NCI-H345 treated with DMSO at 0.1 percent for 48 hours (cell line): Measurements from ENCODE around the gene CWC15.
"Not testable (repeated sequence)": the region's sequence is repeated elsewhere in the genome, so short reads cannot be mapped to it uniquely, and the experiment has no call there.

ENCODE experiments used
- DNase-seq: peaks from one replicate; lab custom pipeline; 2025; ENCODE audit not compliant: unreplicated experiment; lab: John Stamatoyannopoulos, UW

CWC15 gene

GRCh38 chr11:94973099-94973968 lies at the start of gene CWC15, which contains the start of gene KDM4D:
TSS of gene CWC15 (minus strand) at chr11:94973556. CDS start at chr11:94972185, 1,371 bp downstream.
TSS of gene KDM4D (plus strand) at chr11:94973709. CDS start at chr11:94997373, 23,664 bp downstream.
- DNase-seq, result peak; percentile 90

GRCh38 chr11:95021468-95021867 lies 48.1 kb upstream of the CWC15 start:
- not testable (repeated sequence) for DNase-seq

DNA sequence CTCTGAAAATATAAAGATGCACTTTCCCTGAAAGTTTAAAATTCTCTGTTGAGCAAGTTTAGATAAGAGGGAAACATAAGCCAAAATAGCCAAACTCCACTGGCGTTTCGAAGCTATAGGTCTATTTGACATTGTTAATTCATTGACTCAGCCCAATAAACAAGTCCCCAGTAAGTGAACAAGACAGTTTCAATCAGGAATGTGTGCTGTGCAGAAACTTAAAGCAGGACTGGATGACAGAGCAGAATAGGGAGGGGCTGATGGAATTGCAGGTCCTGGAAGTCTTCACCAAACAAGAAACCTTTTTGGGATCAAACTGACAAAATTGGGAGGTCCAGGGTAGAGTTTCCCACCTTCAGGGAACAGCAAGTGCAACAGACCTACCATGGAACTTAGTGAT lies 42.8 kb upstream of the CWC15 start:
- no peak for DNase-seq

DNA sequence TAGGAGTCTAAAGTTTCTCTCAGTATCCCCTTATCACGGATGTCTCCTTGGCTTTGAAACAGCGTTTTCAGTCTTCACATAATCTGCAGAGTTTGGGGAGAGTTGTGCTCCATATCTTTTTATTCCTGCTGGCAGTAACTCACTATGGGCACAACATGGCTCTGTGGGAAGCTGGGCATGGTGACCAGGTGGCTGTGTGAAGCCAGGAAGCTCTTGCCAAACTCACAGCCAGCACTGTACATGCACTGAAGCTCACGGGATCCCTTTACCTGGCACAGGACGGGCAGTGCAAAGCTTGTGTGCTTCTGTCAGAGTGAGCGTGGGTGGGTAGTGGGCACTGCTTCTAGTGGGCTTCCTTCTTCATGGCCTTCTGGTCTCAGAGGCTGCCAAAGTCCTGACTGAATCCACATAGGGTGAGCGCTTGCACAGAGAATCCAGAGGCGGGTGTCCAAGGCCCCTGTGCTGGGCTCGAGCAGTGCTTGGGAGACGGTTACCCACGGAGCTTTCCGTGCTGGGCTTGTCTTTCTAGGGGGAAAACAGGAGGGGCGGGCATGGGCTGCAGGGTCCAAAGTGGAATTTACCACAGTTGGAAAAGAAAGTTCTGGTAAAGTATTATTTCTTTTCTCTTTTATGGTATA lies 40.9 kb upstream of the CWC15 start:
- no peak for DNase-seq

- no peak for DNase-seq
These were observed 38.0 kb upstream of the CWC15 start for GRCh38 chr11:95011376-95011775.

DNA sequence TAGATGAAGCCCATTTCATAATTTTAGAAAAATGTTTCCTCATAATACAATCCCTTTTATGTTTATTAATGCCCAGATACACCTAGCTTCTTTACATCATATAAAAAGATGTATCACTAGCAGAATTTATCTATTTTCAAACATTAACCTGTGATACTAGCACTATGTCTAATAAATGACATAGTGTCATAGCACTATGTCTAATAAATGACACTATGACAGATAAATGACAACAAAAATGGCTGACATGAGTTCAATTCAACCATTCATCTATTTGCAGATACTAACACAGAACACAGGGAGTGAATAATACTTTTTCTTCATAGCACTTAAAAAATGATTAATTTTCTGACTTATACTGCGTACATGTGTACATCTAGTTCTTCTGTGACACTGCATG lies 32.3 kb upstream of the CWC15 start:
- DNase-seq, result no peak

DNA sequence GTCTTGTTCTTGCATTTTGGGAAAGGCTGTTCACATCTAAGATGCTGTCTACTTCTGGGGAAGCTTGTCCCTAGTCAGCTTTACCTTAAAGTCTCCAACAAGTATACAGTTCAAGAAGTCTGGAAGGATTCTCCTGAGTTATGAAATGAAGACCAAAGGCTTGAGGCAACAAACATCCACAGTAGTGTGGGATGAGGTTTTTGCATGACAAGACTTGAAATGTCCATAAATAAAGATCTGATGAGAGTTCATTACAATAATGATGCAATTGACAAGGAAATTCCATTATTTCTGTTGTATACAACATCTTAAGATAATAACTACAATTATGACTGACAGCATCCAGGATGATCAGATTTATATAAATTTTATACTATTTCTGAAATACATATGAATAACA lies 30.4 kb upstream of the CWC15 start:
- no peak for DNase-seq

- no peak for DNase-seq
These were observed 24.9 kb upstream of the CWC15 start for GRCh38 chr11:94998285-94998684.

DNA sequence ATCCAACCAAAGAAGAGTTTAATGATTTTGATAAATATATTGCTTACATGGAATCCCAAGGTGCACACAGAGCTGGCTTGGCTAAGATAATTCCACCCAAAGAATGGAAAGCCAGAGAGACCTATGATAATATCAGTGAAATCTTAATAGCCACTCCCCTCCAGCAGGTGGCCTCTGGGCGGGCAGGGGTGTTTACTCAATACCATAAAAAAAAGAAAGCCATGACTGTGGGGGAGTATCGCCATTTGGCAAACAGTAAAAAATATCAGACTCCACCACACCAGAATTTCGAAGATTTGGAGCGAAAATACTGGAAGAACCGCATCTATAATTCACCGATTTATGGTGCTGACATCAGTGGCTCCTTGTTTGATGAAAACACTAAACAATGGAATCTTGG lies 24.1 kb upstream of the CWC15 start:
- DNase-seq, result no peak

DNA sequence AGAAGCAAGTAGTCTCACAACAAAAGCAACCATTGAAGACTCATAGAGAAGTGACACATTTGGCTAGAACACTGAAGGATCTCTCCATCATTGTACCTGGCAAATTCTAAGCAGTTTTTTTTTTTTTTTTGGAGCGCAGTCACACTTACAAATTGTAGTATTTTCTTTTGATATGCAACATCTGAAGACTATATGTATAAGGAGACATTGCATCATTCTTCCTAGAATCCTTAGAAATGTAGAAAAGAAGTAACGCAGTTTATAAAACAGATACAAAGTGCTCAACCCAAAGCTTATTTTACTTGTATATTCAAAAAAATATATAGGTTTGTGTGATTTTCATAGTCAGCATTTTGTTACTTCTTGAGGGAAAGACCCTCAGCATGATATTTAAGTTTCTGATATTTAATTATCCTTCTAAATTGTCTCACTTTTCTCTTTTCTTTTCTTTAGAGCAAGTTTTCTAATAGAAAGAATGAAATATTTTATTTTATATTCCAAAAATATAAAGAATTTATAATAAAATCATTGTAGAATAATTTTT lies 20.1 kb upstream of the CWC15 start:
- no peak for DNase-seq

DNA sequence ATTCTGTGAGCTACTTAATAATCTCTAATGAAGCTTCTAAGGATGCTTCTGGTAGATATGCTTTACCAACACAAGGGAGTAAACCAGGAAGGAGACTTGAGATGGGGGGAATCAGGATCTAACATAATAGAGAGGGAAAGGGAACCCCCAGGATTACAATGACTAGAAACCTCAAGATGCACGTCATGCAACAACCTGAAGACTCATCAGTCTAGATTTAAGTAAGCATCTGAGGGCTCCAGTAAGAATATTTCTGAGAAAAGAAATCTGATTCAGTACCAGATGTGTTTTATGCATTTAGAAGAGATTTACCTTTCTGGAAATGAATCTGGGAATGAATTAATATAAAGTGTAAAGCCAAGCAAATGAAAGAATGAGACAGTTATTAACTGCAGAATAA lies 15.4 kb upstream of the CWC15 start:
- no peak for DNase-seq

GRCh38 chr11:94987378-94987777 lies 14.0 kb upstream of the CWC15 start:
- no peak for DNase-seq

DNA sequence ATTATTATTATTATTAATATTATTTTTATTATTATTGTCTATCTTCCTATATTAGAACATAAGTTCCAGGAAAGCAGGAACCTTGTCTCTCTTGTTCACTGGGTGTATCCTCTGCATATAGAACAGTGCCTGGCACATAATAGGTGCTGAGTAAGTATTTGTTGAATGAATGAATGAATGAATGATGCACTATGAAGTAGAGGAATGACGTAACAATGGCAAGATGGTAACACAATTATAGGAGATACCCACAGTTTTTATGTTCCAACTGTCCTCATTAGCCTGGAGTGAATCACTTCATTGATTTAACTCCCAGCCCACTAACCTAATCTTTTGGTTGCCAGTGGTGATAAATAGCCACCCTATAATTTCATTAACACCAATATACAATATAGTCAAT lies 2.2 kb upstream of the CWC15 start:
- no peak for DNase-seq

DNA sequence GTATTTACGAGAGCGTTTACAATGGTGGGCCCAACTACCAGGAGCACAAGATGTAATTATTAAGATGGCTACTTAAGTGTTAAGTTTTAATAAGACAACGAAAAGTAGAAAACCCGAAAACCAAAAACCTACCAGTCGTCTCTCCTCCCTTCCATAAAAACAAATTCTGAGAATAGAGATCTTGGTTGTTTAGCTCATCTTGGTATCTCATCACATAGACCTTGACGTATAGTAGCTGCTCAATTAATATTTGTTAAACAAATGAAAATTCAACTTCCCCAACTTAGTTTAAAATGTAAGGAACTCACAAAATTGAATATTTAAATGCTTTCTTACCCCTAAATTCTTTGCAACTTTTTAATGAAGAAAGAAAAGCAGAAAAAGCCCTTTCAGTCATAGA lies 822 bp upstream of the CWC15 start:
- DNase-seq, result no peak

DNA sequence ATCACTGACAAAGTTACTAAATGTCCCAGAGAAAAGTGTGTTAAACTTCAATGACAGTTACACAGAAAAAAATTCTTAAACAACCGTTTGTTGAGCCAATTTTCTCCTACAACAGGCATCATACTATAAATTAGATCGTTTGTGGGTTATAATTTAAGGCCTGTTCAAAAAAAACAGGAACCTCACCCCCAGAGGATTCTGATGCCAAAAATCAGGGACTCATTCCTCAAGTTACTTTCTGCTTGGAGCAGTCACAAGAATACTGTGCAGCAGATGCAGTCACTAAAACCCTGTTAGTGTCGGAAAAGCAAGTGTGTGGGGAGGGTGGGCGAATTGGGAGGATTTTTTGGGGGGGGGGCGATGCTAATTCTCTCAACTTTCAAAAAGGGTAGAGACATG lies 657 bp downstream of the CWC15 start:
- no peak for DNase-seq

DNA sequence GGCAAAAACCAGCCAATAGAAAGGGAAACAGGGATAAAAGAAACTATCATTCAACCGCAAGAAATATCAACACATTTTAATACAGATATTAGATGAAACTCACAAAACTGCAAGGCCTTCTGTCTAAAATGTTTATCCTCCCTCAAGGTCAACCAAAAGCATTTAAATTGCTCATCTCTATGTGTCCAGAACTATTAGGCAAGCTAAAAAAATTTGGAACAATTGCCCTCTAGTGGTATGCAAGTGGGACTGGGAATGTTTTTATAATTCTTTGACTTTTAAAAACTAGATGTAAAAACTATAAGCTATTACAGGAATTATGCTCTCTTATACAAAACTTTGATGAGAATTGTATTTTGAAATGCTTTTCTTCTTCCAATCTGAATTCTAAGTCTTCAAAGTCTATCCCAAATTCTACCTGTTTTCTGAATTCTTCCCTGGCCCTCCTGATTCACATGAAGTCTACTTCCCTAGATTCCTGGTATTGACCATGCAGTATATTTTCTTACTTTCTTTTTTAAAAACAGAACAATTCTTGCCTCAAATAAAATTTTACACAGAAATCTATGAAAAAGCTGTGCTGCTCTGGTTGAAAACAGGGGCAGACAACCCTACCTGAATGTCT lies 4.9 kb downstream of the CWC15 start:
- DNase-seq, result no peak

- no peak for DNase-seq
These were observed 8.4 kb downstream of the CWC15 start for GRCh38 chr11:94964934-94965333.

GRCh38 chr11:94961255-94961654 lies 12.1 kb downstream of the CWC15 start:
- no peak for DNase-seq

DNA sequence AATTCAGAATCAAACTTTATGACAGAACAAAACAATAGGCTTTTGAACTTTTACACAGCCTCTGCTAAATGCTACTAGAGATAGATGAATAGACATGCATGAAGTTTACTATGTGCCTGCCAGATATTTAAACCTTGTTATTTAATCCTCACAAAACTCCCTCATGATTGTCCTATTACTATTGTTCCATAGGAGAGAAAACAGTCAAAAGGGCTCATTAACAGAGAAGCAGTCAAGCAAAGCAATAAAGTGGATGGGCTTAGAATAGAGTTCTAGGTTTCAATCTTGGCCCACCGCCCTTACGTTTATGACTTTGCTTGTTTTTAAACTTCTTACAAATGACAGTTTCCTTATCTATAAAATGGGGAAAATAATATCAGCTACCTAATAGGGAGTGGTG lies 12.9 kb downstream of the CWC15 start:
- DNase-seq, result no peak

DNA sequence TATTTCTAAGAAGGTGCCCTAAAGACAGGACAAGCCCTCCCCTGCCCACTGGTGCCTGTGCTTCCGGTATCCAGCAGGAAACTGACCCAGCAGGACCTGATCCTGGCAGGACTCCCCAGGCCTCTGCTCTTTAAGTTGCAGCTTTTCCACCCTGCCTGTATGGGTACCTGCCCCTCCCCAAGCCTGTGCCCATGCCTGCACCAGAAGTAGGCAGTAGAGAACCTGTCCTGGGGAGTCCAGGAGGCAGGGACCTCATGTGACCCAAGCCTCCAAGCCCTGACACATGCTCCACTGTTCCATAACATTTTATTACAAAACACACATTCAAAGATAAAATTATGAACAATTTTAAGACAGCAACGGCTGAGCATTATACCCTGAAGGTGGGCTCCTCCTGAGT lies 14.2 kb downstream of the CWC15 start:
- DNase-seq, result no peak

DNA sequence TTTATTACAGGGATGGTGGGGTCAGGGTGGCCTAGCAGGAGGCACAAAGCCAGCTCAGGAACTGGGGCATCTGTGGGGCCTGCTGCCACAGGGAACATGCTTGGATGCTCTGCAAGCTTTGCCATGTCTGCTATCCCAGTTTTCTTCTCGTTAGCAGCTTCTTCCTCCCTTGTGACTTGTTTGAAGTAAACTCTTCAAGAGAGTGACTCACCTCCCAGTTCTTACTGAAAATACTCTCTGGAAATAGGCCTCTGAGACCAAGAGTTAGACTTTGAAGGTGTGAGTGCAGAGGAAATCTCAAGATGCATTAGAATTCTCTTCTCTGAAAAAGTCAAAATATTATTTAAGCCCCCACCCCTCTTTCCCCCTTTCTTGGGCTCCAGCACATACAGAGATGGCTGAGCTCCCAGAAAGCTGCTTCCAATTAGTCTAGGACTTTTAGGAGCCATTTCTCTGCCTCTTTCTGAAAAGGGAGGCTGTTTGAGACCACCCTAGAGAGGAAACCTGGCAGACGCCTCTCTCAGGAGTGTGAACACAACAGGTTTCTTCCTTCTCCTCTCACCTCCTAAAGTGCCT lies 15.1 kb downstream of the CWC15 start:
- DNase-seq, result no peak
